Neural progenitor cell (in vitro differentiated cells): Measurements from ENCODE around the gene SERPINA9. TPM values are rescaled to one million over a fixed set of nuclear protein-coding genes. Genes with fewer than 3 reads are reported as not detected.

ENCODE experiments used
- DNase-seq: peaks from one replicate; pipeline ENCODE4 v3.0.0-alpha.2; 2016; ENCODE audit warnings: low spot score
- H2AFZ ChIP-seq: fragments of 200-600 bp; sonication (generic); replicated peaks from 2 replicates; pipeline ENCODE4 v1.6.1; 2016; ENCODE audit warnings: antibody characterized with exemption
- H3F3A ChIP-seq: fragments of 200-600 bp; sonication (generic); 2 replicates; pipeline ENCODE4 v1.6.1; 2016; ENCODE audit warnings: antibody characterized with exemption, low read depth
- H3K27ac ChIP-seq: fragments of 200-600 bp; sonication (generic); 2 replicates; pipeline ENCODE4 v1.5.1; 2016; ENCODE audit warnings: mild to moderate bottlenecking
- H3K27me3 ChIP-seq: fragments of 200-600 bp; sonication (generic); 2 replicates; pipeline ENCODE4 v1.6.1; 2016; ENCODE audit warnings: mild to moderate bottlenecking, moderate library complexity
- H3K36me3 ChIP-seq: fragments of 200-600 bp; sonication (generic); 2 replicates; pipeline ENCODE4 v1.5.1; 2016
- H3K4me1 ChIP-seq: fragments of 200-600 bp; sonication (generic); 2 replicates; pipeline ENCODE4 v1.6.1; 2016; ENCODE audit warnings: mixed run types
- H3K4me2 ChIP-seq: fragments of 200-600 bp; sonication (generic); 2 replicates; pipeline ENCODE4 v1.6.1; 2016
- H3K4me3 ChIP-seq: fragments of 200-600 bp; sonication (generic); 2 replicates; pipeline ENCODE4 v1.5.1; 2016
- H3K79me2 ChIP-seq: fragments of 200-600 bp; sonication (generic); 2 replicates; pipeline ENCODE4 v1.6.1; 2016; ENCODE audit warnings: low read depth
- H3K9ac ChIP-seq: fragments of 200-600 bp; sonication (generic); 2 replicates; pipeline ENCODE4 v1.6.1; 2016
- H3K9me3 ChIP-seq: fragments of 200-600 bp; sonication (generic); 2 replicates; pipeline ENCODE4 v1.5.1; 2016; ENCODE audit warnings: low read depth
- H4K20me1 ChIP-seq: fragments of 200-600 bp; sonication (generic); 2 replicates; pipeline ENCODE4 v1.6.1; 2016; ENCODE audit warnings: low read depth
- H3K27ac Mint-ChIP-seq: 3 replicates; pipeline ENCODE4 v1.8.0; 2021; ENCODE audit warnings: mixed read lengths
- H3K27me3 Mint-ChIP-seq: 2 replicates; pipeline ENCODE4 v1.8.0; 2022; ENCODE audit warnings: low read depth, mild to moderate bottlenecking, inconsistent platforms, moderate library complexity, mixed read lengths; ENCODE audit not compliant: insufficient read depth
- H3K36me3 Mint-ChIP-seq: 3 replicates; pipeline ENCODE4 v1.8.0; 2021; ENCODE audit warnings: mixed read lengths
- H3K4me1 Mint-ChIP-seq: 3 replicates; pipeline ENCODE4 v1.8.0; 2021; ENCODE audit warnings: mixed read lengths
- H3K4me3 Mint-ChIP-seq: 3 replicates; pipeline ENCODE4 v1.8.0; 2021; ENCODE audit warnings: mild to moderate bottlenecking, moderate library complexity, mixed read lengths
- H3K9me3 Mint-ChIP-seq: 3 replicates; pipeline ENCODE4 v1.8.0; 2020; ENCODE audit warnings: mixed read lengths
- CTCF ChIP-seq: fragments of 200-600 bp; sonication (generic); IDR thresholded peaks from 2 replicates; pipeline ENCODE4 v1.5.1; 2017; ENCODE audit warnings: antibody characterized with exemption, mild to moderate bottlenecking
- EZH2 ChIP-seq: fragments of 200-600 bp; sonication (generic); IDR thresholded peaks from 2 replicates; pipeline ENCODE4 v1.6.1; 2017; ENCODE audit warnings: antibody characterized with exemption, mild to moderate bottlenecking, moderate library complexity
- EZH2phosphoT487 ChIP-seq: fragments of 200-600 bp; sonication (generic); IDR thresholded peaks from 2 replicates; pipeline ENCODE4 v1.6.1; 2017; ENCODE audit warnings: antibody characterized with exemption
- total RNA-seq: library from RNA; depleted of rRNA; stranded (reverse); fragments of >200 nt; gene quantifications from 2 replicates; pipeline ENCODE4 v1.2.3, GENCODE V29; 2015; ENCODE audit warnings: low replicate concordance

The SERPINA9 gene
- total RNA-seq, 1 donor from 2014 or later = not detected

GRCh38 chr14:94467728-94468520 lies 8.1 kb downstream of the SERPINA9 start:
- no peak for TF ChIP-seq EZH2phosphoT487
- no peak for TF ChIP-seq CTCF
- no peak for TF ChIP-seq EZH2
- peaks cover 3% of the 10 kb centered on the region for H3K27me3 Mint-ChIP-seq
- no peaks in the 10 kb centered on the region for H3K36me3 Mint-ChIP-seq
- no peaks in the 10 kb centered on the region for H3K9me3 Mint-ChIP-seq
- no peak for DNase-seq
- Histone ChIP-seq H3K27ac (no peak overlapping the region), H2AFZ (no peak overlapping the region), H3K9ac (no peak overlapping the region), H4K20me1 (no peaks in the 10 kb centered on the region), H3F3A (no peaks in the 10 kb centered on the region), H3K36me3 (no peaks in the 10 kb centered on the region), H3K79me2 (no peaks in the 10 kb centered on the region), H3K4me2 (no peak overlapping the region), H3K9me3 (no peaks in the 10 kb centered on the region), H3K4me3 (no peak overlapping the region), H3K4me1 (no peaks in the 10 kb centered on the region), H3K27me3 (no peaks in the 10 kb centered on the region)
- no peak overlapping the region for H3K27ac Mint-ChIP-seq
- no peaks in the 10 kb centered on the region for H3K4me1 Mint-ChIP-seq
- H3K4me3 Mint-ChIP-seq = no peak overlapping the region

- Histone ChIP-seq H3K4me3 (no peak overlapping the region), H3K79me2 (no peaks in the 10 kb centered on the region), H3K9ac (no peak overlapping the region), H3K27ac (no peak overlapping the region), H4K20me1 (no peaks in the 10 kb centered on the region), H3K36me3 (no peaks in the 10 kb centered on the region), H3F3A (no peaks in the 10 kb centered on the region), H3K27me3 (no peaks in the 10 kb centered on the region), H3K9me3 (no peaks in the 10 kb centered on the region), H2AFZ (no peak overlapping the region), H3K4me2 (no peak overlapping the region), H3K4me1 (no peaks in the 10 kb centered on the region)
- H3K4me1 Mint-ChIP-seq = no peaks in the 10 kb centered on the region
- H3K4me3 Mint-ChIP-seq = no peak overlapping the region
- H3K27me3 Mint-ChIP-seq = no peaks in the 10 kb centered on the region
- no peak overlapping the region for H3K27ac Mint-ChIP-seq
- DNase-seq = no peak
- TF ChIP-seq EZH2phosphoT487 = no peak
- TF ChIP-seq CTCF = no peak
- no peak for TF ChIP-seq EZH2
- H3K36me3 Mint-ChIP-seq = no peaks in the 10 kb centered on the region
- H3K9me3 Mint-ChIP-seq = no peaks in the 10 kb centered on the region
Observed at GRCh38 chr14:94466706-94467370, 9.2 kb downstream of the SERPINA9 start.

GRCh38 chr14:94465042-94465441 lies 11.0 kb downstream of the SERPINA9 start:
- no peaks in the 10 kb centered on the region for H3K9me3 ChIP-seq
- no peak for DNase-seq
- H4K20me1 ChIP-seq = no peaks in the 10 kb centered on the region
- no peak overlapping the region for H3K27ac ChIP-seq
- no peak overlapping the region for H3K4me2 ChIP-seq
- no peaks in the 10 kb centered on the region for H3K36me3 ChIP-seq
- no peaks in the 10 kb centered on the region for H3K4me1 Mint-ChIP-seq
- no peaks in the 10 kb centered on the region for H3K27me3 Mint-ChIP-seq
- H3K4me3 ChIP-seq = no peak overlapping the region
- no peaks in the 10 kb centered on the region for H3K27me3 ChIP-seq
- no peak overlapping the region for H3K9ac ChIP-seq
- no peaks in the 10 kb centered on the region for H3K4me1 ChIP-seq
- TF ChIP-seq CTCF (no peak), EZH2phosphoT487 (no peak), EZH2 (no peak)
- no peaks in the 10 kb centered on the region for H3F3A ChIP-seq
- no peak overlapping the region for H3K27ac Mint-ChIP-seq
- no peak overlapping the region for H3K4me3 Mint-ChIP-seq
- no peaks in the 10 kb centered on the region for H3K36me3 Mint-ChIP-seq
- no peaks in the 10 kb centered on the region for H3K9me3 Mint-ChIP-seq
- no peaks in the 10 kb centered on the region for H3K79me2 ChIP-seq
- no peak overlapping the region for H2AFZ ChIP-seq
